Measurements from ENCODE around the gene ITPR3. TPM values are rescaled to one million over a fixed set of nuclear protein-coding genes. Genes with fewer than 3 reads are reported as not detected.

Gene ITPR3
- total and polyA plus RNA-seq, 8 donors: 70.8 to 147 (median 94.4) TPM

GRCh38 chr6:33597551-33598322 lies 23.4 kb upstream of the ITPR3 start:
- no peak for TF ChIP-seq CTCF (IDR thresholded peaks at IDR 0.05)
- Histone ChIP-seq H3K4me3 (no peak overlapping the region), H3K27ac (no peak overlapping the region), H3K4me1 (peaks cover 0 to 8% of the 10 kb centered on the region in 2 donors), H3K9me3 (no peaks in the 10 kb centered on the region), H3K27me3 (peaks cover 0 to 13% of the 10 kb centered on the region in 2 donors), H3K36me3 (no peaks in the 10 kb centered on the region)
- ATAC-seq (peak; percentile 45), DNase-seq (no peak)
- intact Hi-C loops (cut with DNase I): no loop called here

DNA sequence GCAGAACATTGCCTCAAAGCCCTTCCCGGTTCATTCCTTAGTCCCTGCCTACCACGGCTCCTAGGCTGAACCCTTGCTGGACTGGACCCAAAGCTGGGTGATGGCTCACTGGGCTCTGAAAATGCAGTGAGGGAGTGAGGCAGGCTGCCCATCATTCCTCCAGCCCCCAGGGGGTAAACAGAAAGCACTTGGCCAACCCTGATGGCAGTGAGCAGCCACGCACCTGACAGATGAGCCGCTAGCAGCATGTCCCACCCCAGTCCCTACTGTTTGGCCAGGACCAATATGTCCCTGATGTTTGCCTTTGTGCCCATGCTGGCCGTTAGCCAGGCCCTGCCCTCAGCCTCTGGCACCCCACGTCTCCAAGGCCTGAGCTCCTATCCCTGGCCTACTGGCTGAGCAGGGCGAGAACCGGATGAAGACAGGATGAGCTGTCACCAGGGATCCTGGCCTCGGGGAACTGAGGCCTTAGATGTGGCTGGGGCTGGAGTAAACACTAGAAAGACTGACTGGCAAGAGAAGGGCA lies 21.6 kb upstream of the ITPR3 start:
- Histone ChIP-seq H3K36me3 (no peaks in the 10 kb centered on the region), H3K4me1 (no peaks in the 10 kb centered on the region), H3K27me3 (no peaks in the 10 kb centered on the region), H3K27ac (no peak overlapping the region), H3K9me3 (no peaks in the 10 kb centered on the region), H3K4me3 (no peak overlapping the region)
- intact Hi-C loops (cut with DNase I): no loop called here
- no peak for ATAC-seq
- DNase-seq: no peak
- no peak for TF ChIP-seq CTCF (IDR thresholded peaks at IDR 0.05)

GRCh38 chr6:33600761-33601160 lies 20.4 kb upstream of the ITPR3 start:
- no peaks in the 10 kb centered on the region for H3K27me3 ChIP-seq
- no peak for ATAC-seq
- TF ChIP-seq CTCF (IDR thresholded peaks at IDR 0.05): no peak
- H3K36me3 ChIP-seq: no peaks in the 10 kb centered on the region
- intact Hi-C loops (cut with DNase I): no loop called here
- no peak overlapping the region for H3K4me3 ChIP-seq
- no peak for DNase-seq
- no peaks in the 10 kb centered on the region for H3K9me3 ChIP-seq
- H3K4me1 ChIP-seq: no peaks in the 10 kb centered on the region
- H3K27ac ChIP-seq: no peak overlapping the region

DNA sequence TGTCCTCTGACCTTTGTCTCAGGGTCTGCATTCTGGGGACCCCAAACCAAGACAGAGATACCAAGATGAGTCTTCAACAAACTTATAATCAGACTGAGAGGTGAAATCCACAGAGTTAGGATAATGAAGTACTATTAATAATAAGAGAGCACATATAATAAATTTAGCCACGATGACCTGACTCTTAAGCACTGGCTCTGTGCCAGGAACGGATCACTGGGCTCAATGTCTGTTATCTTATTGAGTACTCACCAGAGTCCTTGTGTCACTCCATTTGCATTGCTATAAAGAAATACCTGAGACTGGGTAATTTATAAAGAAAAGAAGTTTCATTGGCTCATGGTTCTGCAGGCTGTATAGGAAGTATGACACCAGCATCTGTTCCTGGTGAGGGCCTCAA lies 18.9 kb upstream of the ITPR3 start:
- Histone ChIP-seq H3K27ac (no peak overlapping the region), H3K4me1 (no peaks in the 10 kb centered on the region), H3K27me3 (no peaks in the 10 kb centered on the region), H3K4me3 (no peak overlapping the region), H3K36me3 (no peaks in the 10 kb centered on the region), H3K9me3 (no peaks in the 10 kb centered on the region)
- no peak for TF ChIP-seq CTCF (IDR thresholded peaks at IDR 0.05)
- no peak for ATAC-seq
- intact Hi-C loops (cut with DNase I): no loop called here
- DNase-seq: no peak

- H3K4me1 ChIP-seq: peaks cover 0 to 6% of the 10 kb centered on the region in 2 donors
- no peaks in the 10 kb centered on the region for H3K9me3 ChIP-seq
- no peak for TF ChIP-seq CTCF (IDR thresholded peaks at IDR 0.05)
- no peak overlapping the region for H3K4me3 ChIP-seq
- ATAC-seq (no peak), DNase-seq (no peak)
- no peaks in the 10 kb centered on the region for H3K27me3 ChIP-seq
- H3K36me3 ChIP-seq: no peaks in the 10 kb centered on the region
- H3K27ac ChIP-seq: no peak overlapping the region
- intact Hi-C loops (cut with DNase I): no loop called here
These were observed 15.9 kb upstream of the ITPR3 start for GRCh38 chr6:33604941-33605854.

All from left lung (tissue), 10 donors.